Uterus (tissue), 2 donors: Measurements from ENCODE around the gene CCL8.

Source experiments
- POLR2A ChIP-seq, 2 donors: fragments of 450-650 bp; IDR thresholded peaks; one replicate each; pipeline ENCODE4 v1.6.1; 2016; ENCODE audit warnings: antibody characterized with exemption in 2 of 2, mild to moderate bottlenecking in 1 of 2, moderate library complexity in 1 of 2
- TF ChIP-seq, protein P1 (sequence below), 4 experiments: fragments of 200-600 bp in 2 of 4; fragments of 450-650 bp in 2 of 4; sonication (generic) in 2 of 4; IDR thresholded peaks; one replicate each; pipeline ENCODE4 v1.5.1; 2016 to 2019; ENCODE audit warnings: antibody characterized with exemption in 4 of 4, mild to moderate bottlenecking in 2 of 4, moderate library complexity in 1 of 4

GRCh38 chr17:34368946-34369500 is 49.8 kb downstream of the CCL8 start:
- no peak for TF ChIP-seq POLR2A (IDR thresholded peaks at IDR 0.05)
- TF ChIP-seq, protein P1, sequence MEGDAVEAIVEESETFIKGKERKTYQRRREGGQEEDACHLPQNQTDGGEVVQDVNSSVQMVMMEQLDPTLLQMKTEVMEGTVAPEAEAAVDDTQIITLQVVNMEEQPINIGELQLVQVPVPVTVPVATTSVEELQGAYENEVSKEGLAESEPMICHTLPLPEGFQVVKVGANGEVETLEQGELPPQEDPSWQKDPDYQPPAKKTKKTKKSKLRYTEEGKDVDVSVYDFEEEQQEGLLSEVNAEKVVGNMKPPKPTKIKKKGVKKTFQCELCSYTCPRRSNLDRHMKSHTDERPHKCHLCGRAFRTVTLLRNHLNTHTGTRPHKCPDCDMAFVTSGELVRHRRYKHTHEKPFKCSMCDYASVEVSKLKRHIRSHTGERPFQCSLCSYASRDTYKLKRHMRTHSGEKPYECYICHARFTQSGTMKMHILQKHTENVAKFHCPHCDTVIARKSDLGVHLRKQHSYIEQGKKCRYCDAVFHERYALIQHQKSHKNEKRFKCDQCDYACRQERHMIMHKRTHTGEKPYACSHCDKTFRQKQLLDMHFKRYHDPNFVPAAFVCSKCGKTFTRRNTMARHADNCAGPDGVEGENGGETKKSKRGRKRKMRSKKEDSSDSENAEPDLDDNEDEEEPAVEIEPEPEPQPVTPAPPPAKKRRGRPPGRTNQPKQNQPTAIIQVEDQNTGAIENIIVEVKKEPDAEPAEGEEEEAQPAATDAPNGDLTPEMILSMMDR (IDR thresholded peaks at IDR 0.05) = no peak
